Natural killer cell (primary cell): ENCODE results near the gene UBE2J1. TPM values are rescaled to one million over a fixed set of nuclear protein-coding genes. Genes with fewer than 3 reads are reported as not detected.

Experiments used
- ATAC-seq, 3 donors: fragments of 150-1000 bp in 2 of 3; fragments of 200-7000 bp in 1 of 3; cut with Tn5 transposase; 1 replicate in 1 of 3; 2 replicates in 2 of 3; pipeline ENCODE4 v1.10.0; 2021; ENCODE audit warnings: mild to moderate bottlenecking in 2 of 3, moderate library complexity in 2 of 3
- DNase-seq, 2 donors: peaks; one replicate each; pipeline versions ENCODE4 v3.0.0 to v3.0.0-alpha.2; 2013 to 2021; ENCODE audit warnings: mixed read lengths in 1 of 2
- H3K27ac ChIP-seq: one replicate; pipeline ENCODE4 v1.5.1; 2013; ENCODE audit warnings: mild to moderate bottlenecking, low read length
- H3K27me3 ChIP-seq: one replicate; pipeline ENCODE4 v1.6.1; 2013; ENCODE audit warnings: low read length; ENCODE audit not compliant: control insufficient read depth, insufficient read depth
- H3K36me3 ChIP-seq: one replicate; pipeline ENCODE4 v1.6.1; 2013; ENCODE audit warnings: low read length; ENCODE audit not compliant: control insufficient read depth, insufficient read depth
- H3K4me1 ChIP-seq: one replicate; pipeline ENCODE4 v1.6.1; 2013; ENCODE audit warnings: low read length; ENCODE audit not compliant: control insufficient read depth, insufficient read depth
- H3K4me3 ChIP-seq: one replicate; pipeline ENCODE4 v1.5.1; 2013; ENCODE audit warnings: low read length
- H3K9me3 ChIP-seq: one replicate; pipeline ENCODE4 v1.6.1; 2013; ENCODE audit warnings: low read length; ENCODE audit not compliant: control insufficient read depth, insufficient read depth
- H3K27ac Mint-ChIP-seq, 2 donors: one replicate each; pipeline ENCODE4 v1.8.0; 2022; ENCODE audit warnings: mild to moderate bottlenecking in 2 of 2, mixed read lengths in 2 of 2, moderate library complexity in 1 of 2
- H3K27me3 Mint-ChIP-seq, 2 donors: one replicate each; pipeline ENCODE4 v1.8.0; 2022; ENCODE audit warnings: low read depth in 2 of 2, mixed read lengths in 2 of 2
- H3K36me3 Mint-ChIP-seq: one replicate; pipeline ENCODE4 v1.8.0; 2022; ENCODE audit warnings: mixed read lengths
- H3K4me1 Mint-ChIP-seq, 2 donors: one replicate each; pipeline ENCODE4 v1.8.0; 2022; ENCODE audit warnings: mixed read lengths in 2 of 2
- H3K4me3 Mint-ChIP-seq: one replicate; pipeline ENCODE4 v1.8.0; 2022; ENCODE audit warnings: mild to moderate bottlenecking, moderate library complexity, mixed read lengths
- H3K9me3 Mint-ChIP-seq, 2 donors: one replicate each; pipeline ENCODE4 v1.8.0; 2022; ENCODE audit warnings: mixed read lengths in 2 of 2
- CTCF ChIP-seq: fragments of 200-600 bp; IDR thresholded peaks from one replicate; pipeline ENCODE4 v1.8.0; 2022; ENCODE audit warnings: antibody characterized with exemption
- WGBS: methylation state at CpG from one replicate; pipeline ENCODE4 v1.1.7; 2013; ENCODE audit warnings: missing lambda C conversion rate; ENCODE audit not compliant: insufficient coverage; 5-methylcytosine and 5-hydroxymethylcytosine counted together
- intact Hi-C: fragments of 100-400 bp; cut with micrococcal nuclease; formaldehyde crosslinking; loops from one replicate; pipeline ENCODE4 v1.14.2; 2022
- total RNA-seq, 4 donors: library from RNA; stranded (reverse); fragments of 120-200 nt in 1 of 4; gene quantifications; one replicate each; pipeline versions ENCODE4 v1.2.3 to v1.2.4, GENCODE V29; 2013 to 2022

UBE2J1 gene
- total RNA-seq, 3 donors from 2014 or later (not counting 1 experiment from before 2014, with no cell fraction given), result 34.1 to 58.1 (median 45.9) TPM

- Mint-ChIP-seq H3K36me3 (no peaks in the 10 kb centered on the region), H3K27ac (no peak overlapping the region), H3K4me1 (peaks cover 0 to 15% of the 10 kb centered on the region in 2 donors), H3K27me3 (no peaks in the 10 kb centered on the region), H3K9me3 (no peaks in the 10 kb centered on the region), H3K4me3 (no peak overlapping the region)
- Histone ChIP-seq H3K36me3 (no peaks in the 10 kb centered on the region), H3K9me3 (no peaks in the 10 kb centered on the region), H3K27me3 (no peaks in the 10 kb centered on the region), H3K4me1 (peaks cover 25% of the 10 kb centered on the region), H3K27ac (no peak overlapping the region), H3K4me3 (no peak overlapping the region)
- TF ChIP-seq CTCF, result no peak
- intact Hi-C loops, result no loop called here
- WGBS, result 96% methylated on average over 25 of the region's 25 CpGs
- ATAC-seq (no peak), DNase-seq (no peak)
Measured at GRCh38 chr6:89301586-89302194, 50.8 kb downstream of the UBE2J1 start.

DNA sequence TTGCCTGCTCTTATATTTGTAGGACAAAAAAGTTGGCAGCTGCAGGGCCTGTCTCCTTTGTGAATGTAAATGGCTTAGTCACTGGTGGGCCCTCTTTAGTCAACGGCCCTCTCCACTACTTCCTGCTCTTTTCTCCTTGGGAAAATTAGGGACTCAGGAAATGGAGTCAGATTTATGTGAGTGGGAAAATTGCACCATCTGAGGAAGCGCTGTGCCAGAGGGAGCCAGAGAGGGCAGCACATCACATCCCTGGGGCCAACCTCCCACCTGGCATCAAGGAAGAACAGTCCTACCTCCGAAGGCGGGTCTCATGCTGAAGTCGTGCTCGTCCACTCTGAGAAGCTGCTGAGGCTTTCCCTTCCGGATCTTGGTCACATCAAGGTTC, 53.1 kb downstream of the UBE2J1 start:
- no peaks in the 10 kb centered on the region for H3K36me3 Mint-ChIP-seq
- DNase-seq (no peak), ATAC-seq (no peak)
- Histone ChIP-seq H3K9me3 (no peaks in the 10 kb centered on the region), H3K27me3 (no peaks in the 10 kb centered on the region), H3K4me3 (no peak overlapping the region), H3K36me3 (no peaks in the 10 kb centered on the region), H3K4me1 (peaks cover 25% of the 10 kb centered on the region), H3K27ac (no peak overlapping the region)
- H3K9me3 Mint-ChIP-seq, result no peaks in the 10 kb centered on the region
- intact Hi-C loops, result no loop called here
- H3K27ac Mint-ChIP-seq, result no peak overlapping the region
- TF ChIP-seq CTCF, result no peak
- H3K27me3 Mint-ChIP-seq, result no peaks in the 10 kb centered on the region
- WGBS, result 96% methylated on average over 6 of the region's 7 CpGs
- no peak overlapping the region for H3K4me3 Mint-ChIP-seq
- H3K4me1 Mint-ChIP-seq, result peaks cover 0 to 15% of the 10 kb centered on the region in 2 donors

DNA sequence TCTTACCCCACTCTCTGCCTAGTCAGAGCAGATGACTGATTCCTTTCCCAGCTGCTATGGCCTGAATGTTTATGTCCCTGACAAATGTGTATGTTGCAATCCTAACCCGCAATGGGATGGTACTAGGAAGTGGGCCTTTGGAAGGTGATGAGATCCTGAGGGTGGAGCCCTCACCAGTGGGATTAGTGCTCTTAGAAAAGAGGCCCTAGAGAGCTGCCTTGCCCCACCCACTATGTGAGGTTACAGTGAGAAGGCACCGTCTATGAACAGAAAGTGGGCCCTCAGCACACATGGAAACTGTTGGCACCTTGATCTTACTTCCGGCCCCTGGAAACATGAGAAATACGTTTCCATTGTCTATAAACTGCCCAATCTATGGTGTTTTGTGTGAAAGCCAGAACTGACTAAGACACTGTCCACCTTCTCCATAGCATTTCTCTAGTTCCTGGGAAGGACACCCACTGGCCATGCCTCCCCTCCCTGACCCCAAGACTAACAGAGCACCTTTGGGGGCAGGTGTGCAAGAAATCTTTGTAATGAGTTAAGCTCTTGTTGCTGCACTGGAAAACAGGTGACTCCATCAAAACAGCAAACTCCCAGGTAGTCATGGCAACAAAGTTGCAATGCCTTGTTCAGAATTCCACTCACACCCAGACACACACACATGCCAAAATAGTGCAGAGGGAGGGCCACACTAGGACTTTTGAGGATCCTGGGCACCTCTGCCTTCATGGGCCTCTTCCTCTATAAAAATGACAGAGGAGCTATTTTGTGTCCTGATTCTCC, 53.6 kb downstream of the UBE2J1 start:
- DNase-seq (peak in 1 of 2 donors; percentile 69), ATAC-seq (peak in 1 of 3 donors; percentile 51)
- no peaks in the 10 kb centered on the region for H3K9me3 Mint-ChIP-seq
- peak overlapping the region in 1 of 2 donors; percentile 36 for H3K27ac Mint-ChIP-seq
- H3K36me3 Mint-ChIP-seq, result no peaks in the 10 kb centered on the region
- H3K27me3 Mint-ChIP-seq, result no peaks in the 10 kb centered on the region
- no peak overlapping the region for H3K4me3 Mint-ChIP-seq
- TF ChIP-seq CTCF, result no peak
- 50% methylated on average over 3 of the region's 4 CpGs for WGBS
- Histone ChIP-seq H3K4me3 (no peak overlapping the region), H3K4me1 (peaks cover 25% of the 10 kb centered on the region), H3K9me3 (no peaks in the 10 kb centered on the region), H3K27ac (peak overlapping the region; percentile 17), H3K27me3 (no peaks in the 10 kb centered on the region), H3K36me3 (no peaks in the 10 kb centered on the region)
- peaks cover 0 to 15% of the 10 kb centered on the region in 2 donors for H3K4me1 Mint-ChIP-seq
- intact Hi-C loops, result no loop called here
